Muscle of back (tissue), 13 donors: ENCODE data around the gene PRKAA1. TPM values are rescaled to one million over a fixed set of nuclear protein-coding genes. Genes with fewer than 3 reads are reported as not detected.
A peak's percentile ranks its signal among the peaks of the same experiment; 100 is the strongest.

Experiments
- DNase-seq, 3 donors: peaks; one replicate each; pipeline versions ENCODE4 v3.0.0 to v3.0.0-alpha.2; 2013
- long read RNA-seq, 9 donors: transcript quantifications; one replicate each; lab custom pipeline, GENCODE V29; 2026
- polyA plus RNA-seq, 10 donors: library from polyadenylated mRNA; unstranded; fragments of 120-200 nt; gene quantifications; one replicate each; pipeline ENCODE4 v1.2.1, GENCODE V29; 2013; ENCODE audit not compliant: insufficient read length in 10 of 10

Gene PRKAA1
- 10 to 100 TPM; 24.1 to 45.1 (median 32.8) TPM for polyA plus RNA-seq
- long read RNA-seq, donor 1, full-length matches to known transcripts = 7 of 7 reads
- long read RNA-seq, donor 1, partial matches to known transcripts = 0 of 7 reads
- long read RNA-seq, donor 1, other reads (novel, unspliced or antisense) = 0 of 7 reads
- long read RNA-seq, donor 2, full-length matches to known transcripts = 7 of 7 reads
- long read RNA-seq, donor 2, partial matches to known transcripts = 0 of 7 reads
- long read RNA-seq, donor 2, other reads (novel, unspliced or antisense) = 0 of 7 reads
- long read RNA-seq, donor 3 = 0 reads
- long read RNA-seq, donor 4, full-length matches to known transcripts = 9 of 9 reads
- long read RNA-seq, donor 4, partial matches to known transcripts = 0 of 9 reads
- long read RNA-seq, donor 4, other reads (novel, unspliced or antisense) = 0 of 9 reads
- long read RNA-seq, donor 5, full-length matches to known transcripts = 16 of 16 reads
- long read RNA-seq, donor 5, partial matches to known transcripts = 0 of 16 reads
- long read RNA-seq, donor 5, other reads (novel, unspliced or antisense) = 0 of 16 reads
- long read RNA-seq, donor 6, full-length matches to known transcripts = 16 of 16 reads
- long read RNA-seq, donor 6, partial matches to known transcripts = 0 of 16 reads
- long read RNA-seq, donor 6, other reads (novel, unspliced or antisense) = 0 of 16 reads
- long read RNA-seq, donor 7, full-length matches to known transcripts = 11 of 11 reads
- long read RNA-seq, donor 7, partial matches to known transcripts = 0 of 11 reads
- long read RNA-seq, donor 7, other reads (novel, unspliced or antisense) = 0 of 11 reads
- long read RNA-seq, donor 8, full-length matches to known transcripts = 7 of 7 reads
- long read RNA-seq, donor 8, partial matches to known transcripts = 0 of 7 reads
- long read RNA-seq, donor 8, other reads (novel, unspliced or antisense) = 0 of 7 reads
- long read RNA-seq, donor 9, partial matches to known transcripts = 0 of 1 reads
- long read RNA-seq, donor 9, other reads (novel, unspliced or antisense) = 0 of 1 reads

DNA sequence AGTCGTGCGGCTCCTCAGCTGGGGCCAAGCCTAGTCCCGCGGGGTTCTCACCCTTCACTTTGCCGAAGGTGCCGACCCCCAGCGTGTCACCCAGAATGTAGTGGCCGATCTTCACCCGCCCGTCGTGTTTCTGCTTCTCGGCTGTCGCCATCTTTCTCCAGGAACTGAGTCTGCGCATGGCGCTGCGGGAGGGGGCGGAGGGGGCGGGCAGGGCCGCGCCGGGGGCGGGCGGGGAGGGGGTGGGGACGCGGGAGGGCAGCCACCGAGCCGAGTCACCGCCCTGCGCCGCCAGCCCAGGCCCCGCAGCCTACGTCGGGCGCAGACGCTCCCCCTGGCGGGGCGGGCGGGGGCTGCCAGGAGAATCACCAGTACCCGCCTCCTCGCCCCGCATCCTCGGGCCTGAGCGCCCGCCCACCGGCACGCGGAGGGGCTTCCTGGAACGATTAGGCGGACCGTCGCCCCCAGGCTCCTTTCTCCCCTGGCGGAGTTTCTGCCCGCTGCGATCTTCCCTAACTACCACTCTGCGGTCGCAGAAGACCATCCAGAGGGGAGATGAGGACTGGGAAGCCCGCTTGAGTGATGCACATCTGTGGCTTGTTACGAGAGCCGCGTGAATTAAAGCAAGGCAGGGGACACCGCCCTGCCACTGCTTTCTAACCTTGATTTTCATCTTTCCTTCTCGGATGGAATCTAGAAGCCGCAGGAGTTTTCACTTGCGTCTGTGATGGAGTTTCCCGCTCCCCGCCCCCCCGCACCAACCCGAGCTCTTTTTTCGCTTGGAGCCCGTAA, at the start of gene PRKAA1:
TSS of gene PRKAA1 (minus strand) at position 363 of the 789 bp plus-strand sequence. CDS start at position 178, 185 bp downstream.
- DNase-seq = peak; percentile 89 to 95 (median 89)

DNA sequence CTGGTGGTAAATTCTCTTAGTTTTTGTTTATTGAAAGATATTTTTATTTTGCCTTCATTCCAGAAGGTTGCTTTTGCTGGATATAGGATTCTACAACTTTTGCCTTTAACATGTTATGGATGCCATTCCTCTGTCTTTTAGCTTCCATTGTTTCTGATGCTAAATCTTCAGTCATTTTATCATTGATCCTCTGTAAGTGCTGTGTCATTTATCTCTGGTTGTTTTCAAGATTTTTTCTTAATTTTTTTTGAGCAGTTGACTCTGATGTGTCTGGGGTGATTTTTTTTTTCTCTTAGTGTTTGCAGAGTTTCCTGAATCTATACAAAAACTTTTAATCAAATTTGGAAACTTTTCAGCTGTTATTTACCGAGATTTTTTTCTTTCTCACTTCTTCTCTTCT, 49.4 kb upstream of the PRKAA1 start:
- DNase-seq = no peak

DNA sequence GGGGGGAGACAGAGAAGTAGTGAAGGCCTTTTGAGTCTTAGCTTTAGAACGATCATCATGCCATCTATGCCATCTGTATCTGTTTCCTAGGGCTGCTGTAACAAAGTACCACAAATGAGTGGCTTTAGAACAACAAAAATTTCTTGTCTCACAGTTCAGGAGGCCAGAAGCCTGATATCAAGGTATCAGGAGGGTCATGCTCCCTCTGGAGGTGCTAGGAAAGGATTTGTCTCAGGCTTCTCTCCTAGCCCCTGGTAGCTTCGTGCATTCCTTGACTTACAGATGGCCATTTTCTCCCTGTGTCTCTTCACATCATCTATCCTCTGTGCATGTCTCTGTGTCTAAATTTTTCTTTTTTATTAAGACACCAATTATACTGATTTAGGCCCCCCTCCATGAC, 48.2 kb upstream of the PRKAA1 start:
- no peak for DNase-seq

DNA sequence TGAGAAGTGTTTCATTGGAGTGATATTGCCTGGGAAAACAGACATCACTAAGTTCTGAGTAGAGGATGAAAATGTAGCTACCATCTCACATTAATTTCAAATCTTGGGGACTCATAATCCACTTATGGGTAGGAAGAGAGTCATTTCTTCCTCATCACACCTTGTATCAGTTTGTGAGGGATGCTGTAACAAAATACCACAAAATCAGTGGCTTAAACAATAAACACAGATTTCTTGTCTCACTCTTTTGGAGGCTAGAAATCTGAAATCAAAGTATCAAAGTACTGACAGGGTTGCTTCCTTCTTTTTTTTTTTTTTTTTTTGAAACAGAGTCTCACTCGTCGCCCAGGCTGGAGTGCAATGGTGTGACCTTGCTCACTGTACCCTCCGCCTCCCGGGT, 46.4 kb upstream of the PRKAA1 start:
- no peak for DNase-seq

DNA sequence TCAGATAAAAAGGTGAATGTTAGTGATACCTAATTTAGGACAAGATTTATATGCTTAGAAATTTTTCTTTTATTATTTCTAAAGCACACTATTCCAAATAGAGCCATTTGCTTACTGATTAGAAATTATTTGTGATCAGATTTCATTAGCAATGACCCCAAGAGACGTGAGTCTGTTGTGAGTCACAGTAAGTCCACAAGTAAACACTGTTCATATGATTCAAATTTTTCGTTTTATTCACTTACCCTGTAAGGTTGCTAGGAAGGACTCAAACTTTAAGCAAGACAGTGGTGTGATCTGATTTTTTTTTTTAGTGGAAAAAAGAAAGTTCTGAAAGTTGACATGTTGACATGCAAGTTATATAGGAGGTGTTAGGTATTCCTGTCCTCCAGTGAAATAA, 44.2 kb upstream of the PRKAA1 start:
- DNase-seq = no peak

DNA sequence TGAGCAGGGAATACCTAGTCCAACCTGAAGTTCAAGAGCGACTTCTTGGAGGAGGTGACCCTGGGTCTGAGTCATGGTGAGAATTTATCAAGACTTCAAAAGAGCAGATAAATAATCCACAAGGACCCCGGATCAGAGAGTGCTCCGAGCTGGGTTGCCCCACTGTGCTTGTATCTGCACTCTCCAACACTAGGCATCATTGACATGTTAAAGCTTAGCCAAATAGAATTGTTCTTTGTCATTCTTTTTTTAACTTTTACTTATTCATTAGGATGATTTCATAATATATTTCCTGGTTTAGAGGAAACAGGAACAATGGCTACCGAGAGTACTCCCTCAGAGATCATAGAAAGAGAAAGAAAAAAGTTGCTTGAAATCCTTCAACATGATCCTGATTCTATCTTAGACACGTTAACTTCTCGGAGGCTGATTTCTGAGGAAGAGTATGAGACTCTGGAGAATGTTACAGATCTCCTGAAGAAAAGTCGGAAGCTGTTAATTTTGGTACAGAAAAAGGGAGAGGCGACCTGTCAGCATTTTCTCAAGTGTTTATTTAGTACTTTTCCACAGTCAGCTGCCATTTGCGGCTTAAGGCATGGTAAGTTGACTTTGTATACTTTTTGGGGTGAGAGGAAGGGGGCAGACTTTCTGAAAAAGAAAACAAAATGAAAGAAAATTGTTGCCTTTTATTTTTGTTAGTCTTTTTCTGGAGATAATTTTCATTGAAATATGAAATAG, 43.1 kb upstream of the PRKAA1 start, which contains the start of gene CARD6:
TSS of gene CARD6 (plus strand) at position 300 of the 738 bp plus-strand sequence. CDS start at position 316, 16 bp downstream.
- peak in 2 of 3 donors; percentile 11 to 39 for DNase-seq

DNA sequence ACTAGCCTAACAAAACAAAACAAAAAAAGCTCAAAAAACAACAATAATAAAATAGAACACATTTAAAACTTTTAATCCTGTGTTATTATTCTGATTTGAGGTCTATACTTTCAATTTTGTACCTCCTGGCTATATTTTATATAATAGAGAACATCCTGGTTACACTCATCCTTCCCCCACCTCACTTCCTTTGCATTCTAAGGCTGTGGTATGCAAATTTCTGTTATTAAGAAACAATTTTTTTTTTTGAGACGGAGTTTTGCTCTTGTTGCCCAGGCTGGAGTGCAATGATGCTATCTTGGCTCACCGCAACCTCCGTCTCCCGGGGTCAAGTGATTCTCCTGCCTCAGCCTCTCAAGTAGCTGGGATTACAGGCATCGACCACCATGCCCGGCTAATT, 39.9 kb upstream of the PRKAA1 start:
- DNase-seq = no peak

DNA sequence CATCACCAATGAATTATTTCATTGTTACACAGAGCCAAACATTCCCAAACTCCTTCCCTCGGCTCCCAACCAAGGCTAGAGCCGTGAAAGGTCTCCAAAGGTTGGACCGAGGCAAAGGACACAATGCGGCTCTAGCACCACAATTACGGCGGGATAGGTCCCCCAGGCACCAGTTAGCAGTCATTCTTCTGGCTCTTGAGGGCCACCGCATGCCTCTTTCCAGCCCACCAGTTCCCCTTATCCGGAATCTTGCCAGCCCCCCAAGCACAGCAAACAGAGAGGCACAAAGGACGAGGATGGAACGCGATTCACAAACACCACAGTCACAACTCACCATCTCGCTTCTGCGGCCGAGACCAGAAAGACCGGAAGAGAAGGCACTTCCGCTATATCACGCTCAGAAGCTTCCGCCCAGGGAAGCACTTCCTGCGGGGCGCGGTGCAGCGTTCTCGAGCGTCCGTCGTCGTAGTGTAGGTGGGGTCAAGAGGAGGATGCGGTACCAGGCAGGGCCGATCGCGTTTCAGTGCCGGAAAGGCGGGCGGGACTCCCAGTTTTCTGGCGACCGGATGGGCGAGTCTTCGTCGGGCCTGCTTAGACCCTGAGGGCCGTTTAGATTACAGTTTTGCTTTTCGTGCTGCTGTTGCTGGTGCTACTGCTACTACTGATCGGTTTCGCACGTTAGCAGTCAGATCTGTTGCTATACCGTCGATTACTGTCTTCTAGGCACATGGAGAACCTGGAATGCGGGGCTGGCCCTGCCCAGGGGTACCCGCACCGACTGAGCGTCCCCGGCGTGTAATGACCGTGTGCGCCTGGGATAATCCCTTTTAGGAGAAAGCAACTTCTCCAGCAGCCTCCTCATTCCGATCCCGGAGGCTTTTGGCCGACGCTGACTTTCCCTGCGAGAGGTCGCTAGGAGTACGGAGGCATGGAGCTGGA, 36.9 kb upstream of the PRKAA1 start, which contains the start of gene RPL37:
TSS of gene RPL37 (minus strand) at position 374 of the 939 bp plus-strand sequence. CDS start at position 337, 37 bp downstream.
- peak; percentile 97 to 99 (median 98) for DNase-seq

DNA sequence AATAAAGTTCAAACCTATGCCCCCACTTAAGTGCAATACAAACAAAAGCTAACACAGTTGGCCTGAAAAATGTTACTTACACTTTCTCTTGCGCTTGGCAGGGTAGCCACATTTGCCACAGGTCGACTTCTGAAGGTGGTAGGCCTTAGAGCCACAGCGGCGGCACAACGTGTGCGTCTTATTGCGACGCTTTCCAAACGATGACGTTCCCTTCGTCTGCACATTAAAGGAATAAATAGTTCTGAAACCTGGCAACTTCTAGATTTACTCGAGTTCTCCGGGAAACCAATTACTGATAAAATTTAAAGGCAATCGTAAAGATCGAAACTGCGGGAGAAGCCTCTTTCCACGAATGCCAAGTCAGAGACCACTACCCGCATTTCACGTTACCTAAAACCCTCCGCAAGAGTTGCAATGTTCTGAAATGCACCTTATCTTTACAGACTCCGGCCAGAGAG, 36.2 kb upstream of the PRKAA1 start:
- peak in 1 of 3 donors; percentile 10 for DNase-seq

DNA sequence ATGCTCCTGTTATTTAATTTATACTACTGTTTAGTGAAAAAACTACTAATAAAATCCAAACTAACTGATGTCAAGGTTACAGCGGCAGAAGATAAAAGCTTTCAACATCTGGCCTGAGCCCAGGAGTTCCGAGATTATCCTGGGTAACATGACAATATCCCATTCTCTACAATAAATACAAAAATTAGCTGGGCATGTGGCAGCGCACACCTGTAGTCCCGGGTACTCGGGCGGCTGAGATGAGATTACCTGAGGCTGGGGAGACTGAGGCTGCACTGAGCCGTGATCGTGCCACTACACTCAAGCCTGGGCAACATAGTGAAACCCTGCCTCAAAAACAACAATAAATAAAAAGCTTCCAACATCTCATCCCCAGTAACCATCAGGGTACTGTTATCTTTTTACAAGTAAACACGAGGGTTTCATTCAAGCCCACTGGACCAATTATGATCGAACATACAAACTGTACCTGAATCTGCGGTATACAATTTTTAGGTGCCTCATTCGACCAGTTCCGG, 35.6 kb upstream of the PRKAA1 start:
- DNase-seq = no peak

DNA sequence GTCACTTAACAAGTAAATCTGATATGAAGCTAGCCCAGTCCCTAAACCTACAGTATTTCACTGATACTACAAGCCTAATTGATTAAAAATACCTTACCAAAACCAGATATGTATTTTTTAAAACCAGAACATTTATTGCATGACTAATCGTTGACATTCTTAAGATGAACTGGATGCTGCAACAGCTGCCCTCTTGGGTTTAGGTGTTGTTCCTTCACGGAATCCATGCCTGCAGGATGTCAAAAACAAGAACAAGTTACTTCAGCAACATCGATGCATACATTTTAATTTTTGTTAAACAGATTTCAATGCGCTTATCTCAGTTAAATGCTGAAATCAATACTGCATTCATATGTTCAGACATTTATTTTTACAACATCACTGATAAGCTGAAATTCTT, 34.2 kb upstream of the PRKAA1 start:
- no peak for DNase-seq

DNA sequence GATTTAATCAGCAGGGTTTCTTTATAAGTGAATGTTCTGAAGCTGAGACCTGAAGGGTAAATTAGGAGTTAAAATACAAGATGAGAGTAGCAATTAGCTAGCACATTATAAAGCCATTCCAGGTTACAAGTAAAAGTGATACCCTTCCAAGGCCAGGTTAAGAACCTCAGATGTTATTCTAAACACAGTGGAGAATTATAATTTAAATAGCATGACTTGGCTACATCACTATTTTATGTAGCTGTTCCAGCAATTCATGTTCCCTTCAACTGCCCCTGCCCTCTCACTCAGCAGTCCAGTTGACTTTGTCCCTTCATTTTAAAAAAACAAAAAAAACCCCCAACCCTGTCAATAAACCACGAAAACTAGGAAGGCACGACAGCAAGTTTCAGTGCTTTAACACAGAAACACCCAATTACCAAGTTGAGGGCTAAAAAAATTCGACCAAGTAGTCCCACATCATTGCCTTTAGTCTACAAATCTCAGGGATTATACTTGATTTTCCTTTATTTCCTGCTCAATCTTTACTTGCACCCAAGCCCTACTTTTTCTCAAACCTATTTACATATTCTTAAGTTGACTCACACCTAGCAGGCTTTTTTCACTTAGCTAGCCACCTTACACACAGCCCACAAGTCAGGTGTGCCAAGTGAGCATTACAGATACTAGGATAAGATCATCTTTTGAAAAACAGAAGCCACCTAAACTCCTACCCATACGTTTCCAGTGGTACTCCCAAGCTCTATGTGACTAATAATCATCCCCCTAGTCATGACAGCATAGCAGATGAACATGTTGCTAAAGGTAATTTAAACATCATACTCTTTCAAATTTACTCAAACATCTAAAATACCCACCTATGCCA, 33.4 kb upstream of the PRKAA1 start:
- no peak for DNase-seq

DNA sequence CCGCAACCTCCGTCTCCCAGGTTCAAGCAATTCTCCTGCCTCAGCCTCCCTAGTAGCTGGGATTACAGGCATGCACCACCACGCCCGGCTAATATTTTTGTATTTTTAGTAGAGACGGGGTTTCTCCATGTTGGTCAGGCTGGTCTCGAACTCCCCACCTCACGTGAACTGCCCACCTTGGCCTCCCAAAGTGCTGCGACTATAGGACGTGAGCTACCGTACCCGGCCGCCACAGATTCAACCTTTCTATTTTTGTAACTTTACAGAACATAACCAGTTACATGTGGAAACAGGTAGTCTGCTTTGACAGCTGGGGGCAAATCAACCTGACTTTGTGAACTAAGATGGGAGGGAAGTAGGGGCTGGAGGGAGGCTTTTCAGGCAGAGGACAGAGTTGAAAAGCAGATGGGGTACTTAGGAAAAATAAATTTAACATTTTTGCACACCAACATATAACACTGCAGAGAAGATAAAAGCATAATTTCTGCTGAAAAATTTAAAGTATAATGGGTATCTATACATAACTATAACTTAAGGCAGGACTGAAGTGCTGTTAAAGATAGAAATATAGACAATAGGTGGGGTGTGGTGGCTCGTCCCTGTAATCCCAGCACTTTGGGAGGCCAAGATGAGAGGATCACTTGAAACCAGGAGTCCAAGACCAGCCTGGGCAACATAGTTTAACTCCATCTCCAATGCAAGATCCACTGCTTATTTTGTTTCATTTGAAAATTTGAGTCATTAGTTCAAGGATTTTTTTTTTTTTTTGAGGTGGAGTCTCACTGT, 31.8 kb upstream of the PRKAA1 start:
- DNase-seq = no peak

DNA sequence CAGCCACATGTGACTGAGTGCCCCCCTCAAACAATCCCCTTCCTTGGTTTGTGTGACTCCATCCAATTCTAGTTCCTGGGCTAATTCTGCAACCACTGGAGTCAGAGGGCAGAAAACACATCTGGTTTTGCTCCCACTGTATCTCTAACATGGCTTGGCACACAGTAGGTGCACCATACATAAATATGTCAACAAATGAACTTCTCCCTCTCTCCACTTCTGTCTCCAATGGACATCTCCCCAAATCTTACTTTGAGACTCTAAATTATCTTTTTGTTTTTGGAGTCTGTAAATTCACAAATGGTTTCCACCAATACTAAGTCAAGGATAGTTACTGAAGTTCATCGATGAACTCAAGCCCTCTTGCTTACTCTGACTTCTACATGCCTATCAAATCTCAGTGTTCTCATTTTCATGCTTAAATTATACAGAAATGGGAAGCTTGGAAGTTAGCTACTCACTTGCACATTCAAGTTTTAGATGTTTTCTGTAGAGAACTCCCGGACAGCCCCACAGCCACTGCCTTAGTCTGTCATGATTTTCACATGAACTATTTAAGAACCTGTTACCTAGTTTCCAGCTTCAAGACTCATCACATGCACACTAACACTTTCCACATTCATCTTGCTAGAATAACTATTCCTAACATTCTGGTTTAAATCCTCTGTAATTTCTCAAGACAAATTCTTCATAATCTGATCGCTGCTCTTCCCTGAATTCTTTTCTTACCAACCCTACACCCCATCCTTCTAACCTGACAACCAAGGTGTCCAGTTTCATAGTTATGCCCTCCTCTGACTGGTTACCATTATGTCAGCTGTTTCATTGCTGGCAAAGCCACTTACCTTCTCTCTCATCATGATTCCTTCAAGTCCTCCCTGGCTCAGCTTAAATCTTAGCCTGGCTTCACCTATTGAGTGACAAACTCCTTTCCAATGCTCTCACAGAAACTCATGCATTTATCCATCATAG, 30.8 kb upstream of the PRKAA1 start:
- no peak for DNase-seq

DNA sequence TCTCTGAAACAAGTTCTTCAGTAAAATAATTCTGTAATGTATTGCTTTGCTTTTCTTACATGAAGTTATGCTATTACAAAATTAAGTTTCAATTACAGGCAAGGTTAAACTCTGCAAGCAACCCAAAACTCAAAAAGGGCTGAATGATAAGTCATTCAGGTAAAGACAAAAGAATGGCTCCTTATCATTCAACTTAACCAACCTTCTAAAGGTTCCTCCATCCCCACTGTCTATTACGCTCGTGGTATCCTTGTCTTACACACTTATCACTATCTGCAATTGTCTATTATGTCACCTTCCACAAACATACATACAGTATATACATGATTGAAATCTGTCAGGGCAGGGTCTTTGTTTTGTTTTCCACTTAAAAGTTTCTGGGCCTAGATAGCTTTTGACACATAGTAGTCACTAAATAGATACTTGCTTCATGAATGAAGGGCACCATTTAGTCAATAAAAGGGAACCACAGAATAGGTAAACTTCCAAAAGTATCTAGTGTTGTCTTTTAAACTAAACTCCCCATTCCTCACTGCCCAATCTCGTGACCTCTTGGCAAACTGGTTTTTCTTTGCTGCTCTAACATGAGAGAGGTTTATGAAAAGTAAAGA, 30.0 kb upstream of the PRKAA1 start:
- DNase-seq = no peak
